Measurements from ENCODE around the gene ACADVL. TPM values are rescaled to one million over a fixed set of nuclear protein-coding genes. Genes with fewer than 3 reads are reported as not detected.

ACADVL gene
- polyA plus RNA-seq, 1 of the 3 experiments (the other 2 are of a cell fraction), result 635 TPM

DNA sequence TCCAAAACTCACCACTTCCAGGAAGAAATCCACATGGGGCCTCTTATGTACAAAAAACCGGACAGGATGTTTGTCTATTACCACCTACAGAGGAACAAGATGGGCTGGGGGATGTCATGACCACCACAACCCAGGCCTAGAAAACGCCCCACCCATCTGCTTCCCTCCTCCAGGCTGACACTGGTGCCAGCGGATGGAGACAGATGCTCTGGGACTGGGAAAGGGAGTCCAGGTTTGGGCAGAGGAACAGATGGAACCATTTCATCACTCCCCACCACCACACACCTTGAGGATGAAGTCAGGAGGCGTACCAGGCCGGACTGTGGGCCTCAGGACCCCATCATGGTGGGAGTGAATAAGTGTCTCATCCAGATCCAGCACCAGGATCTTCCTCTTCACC lies 27.0 kb downstream of the ACADVL start:
- 91% methylated on average over 3 of the region's 5 CpGs for WGBS (ENCODE audit: low lambda C conversion rate)
- ChIA-PET CTCF (interaction anchor here (1.0 to 1.3 kb wide), 2 partner anchors 33 to 49 kb away, joined by 5 read pairs; no protein-coding TSS in a partner anchor), POLR2A (no interaction called here)

DNA sequence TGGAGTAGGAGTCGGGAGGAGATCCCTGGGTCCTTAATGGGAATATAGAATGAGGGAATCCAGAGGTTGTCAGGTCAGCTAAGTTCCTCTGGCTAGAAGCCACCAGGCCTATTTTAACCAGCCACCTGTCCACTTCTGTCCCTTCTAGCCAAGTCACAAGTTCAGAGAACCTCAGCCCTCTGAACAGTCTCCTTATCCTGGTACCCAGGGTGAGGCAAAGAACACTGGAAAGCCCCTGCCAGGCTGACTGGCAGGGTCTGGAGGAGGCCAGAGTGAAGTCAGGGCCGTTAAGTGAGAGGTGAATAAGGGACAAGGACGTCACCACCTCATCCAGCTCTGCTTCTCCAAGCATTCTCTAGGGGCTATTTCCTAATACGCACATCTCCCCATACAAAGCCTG lies 29.1 kb downstream of the ACADVL start:
- CTCF ChIA-PET, result interaction anchor here (0.7 to 1.5 kb wide), 3 partner anchors 47 to 664 kb away, joined by 3 to 6 read pairs (median 3); no protein-coding TSS in a partner anchor
- Histone ChIP-seq H4K20me1 (ENCODE audit: insufficient read depth) (no peaks in the 10 kb centered on the region), H3K27me3 (ENCODE audit: insufficient read depth) (no peaks in the 10 kb centered on the region), H3K36me3 (replicated peaks in 1 of 2; ENCODE audit: control insufficient read depth in 1 of 2, insufficient read depth in 2 of 2, low read length in 1 of 2) (peaks cover 18 to 26% of the 10 kb centered on the region in 2 experiments), H3K9me3 (no peaks in the 10 kb centered on the region), H3K4me2 (peak overlapping the region; percentile 95; the same call in 1 of the 2 replicates), H3F3A (replicated peaks; ENCODE audit: insufficient read depth) (peaks cover 27% of the 10 kb centered on the region), H2AFZ (ENCODE audit: low read depth) (no peak overlapping the region), H3K79me2 (ENCODE audit: insufficient read depth) (peaks cover 64% of the 10 kb centered on the region), H3K9me2 (no peaks in the 10 kb centered on the region), H3K9ac (no peak overlapping the region), H3K4me1 (ENCODE audit: control insufficient read depth in 1 of 2, insufficient read depth in 2 of 2, low read depth in 1 of 2, low read length in 1 of 2) (peaks cover 9 to 23% of the 10 kb centered on the region in 2 experiments; a peak in 3 of 4 replicates), H3K4me3 (ENCODE audit: low read depth in 2 of 2, low read length in 1 of 2) (no peak overlapping the region), H3K27ac (ENCODE audit: low read depth in 2 of 2, low read length in 1 of 2) (no peak overlapping the region; a peak in 1 of 4 replicates)
- DNase-seq, result no peak
- 95% methylated on average over 4 of the region's 4 CpGs for WGBS (ENCODE audit: low lambda C conversion rate)
- TF ChIP-seq FOXJ3 (CRISPR knock-in tag; IDR thresholded peaks at IDR 0.05), result no peak
- TF ChIP-seq TEAD4 (IDR thresholded peaks at IDR 0.05; ENCODE audit: borderline replicate concordance, insufficient read depth), result no peak
- no peak for TF ChIP-seq CHD2 (IDR thresholded peaks at IDR 0.05; ENCODE audit: low read length, partially characterized antibody)
- TF ChIP-seq, protein P1, sequence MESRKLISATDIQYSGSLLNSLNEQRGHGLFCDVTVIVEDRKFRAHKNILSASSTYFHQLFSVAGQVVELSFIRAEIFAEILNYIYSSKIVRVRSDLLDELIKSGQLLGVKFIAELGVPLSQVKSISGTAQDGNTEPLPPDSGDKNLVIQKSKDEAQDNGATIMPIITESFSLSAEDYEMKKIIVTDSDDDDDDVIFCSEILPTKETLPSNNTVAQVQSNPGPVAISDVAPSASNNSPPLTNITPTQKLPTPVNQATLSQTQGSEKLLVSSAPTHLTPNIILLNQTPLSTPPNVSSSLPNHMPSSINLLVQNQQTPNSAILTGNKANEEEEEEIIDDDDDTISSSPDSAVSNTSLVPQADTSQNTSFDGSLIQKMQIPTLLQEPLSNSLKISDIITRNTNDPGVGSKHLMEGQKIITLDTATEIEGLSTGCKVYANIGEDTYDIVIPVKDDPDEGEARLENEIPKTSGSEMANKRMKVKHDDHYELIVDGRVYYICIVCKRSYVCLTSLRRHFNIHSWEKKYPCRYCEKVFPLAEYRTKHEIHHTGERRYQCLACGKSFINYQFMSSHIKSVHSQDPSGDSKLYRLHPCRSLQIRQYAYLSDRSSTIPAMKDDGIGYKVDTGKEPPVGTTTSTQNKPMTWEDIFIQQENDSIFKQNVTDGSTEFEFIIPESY (IDR thresholded peaks at IDR 0.05; ENCODE audit: borderline replicate concordance, low read depth), result no peak
- no peak for TF ChIP-seq JUND (IDR thresholded peaks at IDR 0.05)
- TF ChIP-seq ELF1 (IDR thresholded peaks at IDR 0.05), result no peak
- no peak for TF ChIP-seq GABPA (IDR thresholded peaks at IDR 0.05; ENCODE audit: low read depth)
- TF ChIP-seq NFIC (IDR thresholded peaks at IDR 0.05; ENCODE audit: borderline replicate concordance), result no peak
- no peak for TF ChIP-seq RAD21 (IDR thresholded peaks at IDR 0.05; ENCODE audit: low read length)
- TF ChIP-seq GATA2 (CRISPR knock-in tag; IDR thresholded peaks at IDR 0.05), result no peak
- POLR2A ChIA-PET, result interaction anchor here (0.9 kb wide), 1 partner anchor 9 kb away, joined by 3 read pairs; no protein-coding TSS in a partner anchor

More for the DNA sequence above, 27.0 kb downstream of the ACADVL start:
- no peak overlapping the region for H3K4me3 ChIP-seq (ENCODE audit: low read depth in 2 of 2, low read length in 1 of 2)
- no peak overlapping the region for H3K9ac ChIP-seq
- peaks cover 18 to 31% of the 10 kb centered on the region in 2 experiments for H3K36me3 ChIP-seq (replicated peaks in 1 of 2; ENCODE audit: control insufficient read depth in 1 of 2, insufficient read depth in 2 of 2, low read length in 1 of 2)
- H3K79me2 ChIP-seq (ENCODE audit: insufficient read depth), result peaks cover 61% of the 10 kb centered on the region
- no peaks in the 10 kb centered on the region for H3K27me3 ChIP-seq (ENCODE audit: insufficient read depth)
- H3K4me1 ChIP-seq (ENCODE audit: control insufficient read depth in 1 of 2, insufficient read depth in 2 of 2, low read depth in 1 of 2, low read length in 1 of 2), result peaks cover 6 to 24% of the 10 kb centered on the region in 2 experiments; a peak in 3 of 4 replicates
- H3K4me2 ChIP-seq, result no peak overlapping the region
- H3F3A ChIP-seq (replicated peaks; ENCODE audit: insufficient read depth), result peaks cover 23% of the 10 kb centered on the region
- H3K9me2 ChIP-seq, result no peaks in the 10 kb centered on the region
- DNase-seq, result no peak
- H4K20me1 ChIP-seq (ENCODE audit: insufficient read depth), result no peaks in the 10 kb centered on the region
- TF ChIP-seq GATA2 (CRISPR knock-in tag; IDR thresholded peaks at IDR 0.05) (no peak), MXI1 (IDR thresholded peaks at IDR 0.05; ENCODE audit: low read depth, low read length) (no peak), NRF1 (IDR thresholded peaks at IDR 0.05; ENCODE audit: low read depth, low read length) (no peak), GABPA (IDR thresholded peaks at IDR 0.05; ENCODE audit: low read depth) (no peak), SIN3A (IDR thresholded peaks at IDR 0.05; ENCODE audit: borderline replicate concordance, low read depth, low read length) (no peak), SMC3 (IDR thresholded peaks at IDR 0.05; ENCODE audit: low read depth, low read length) (no peak), CHD2 (IDR thresholded peaks at IDR 0.05; ENCODE audit: low read length, partially characterized antibody) (no peak)
- TF ChIP-seq, protein P2, sequence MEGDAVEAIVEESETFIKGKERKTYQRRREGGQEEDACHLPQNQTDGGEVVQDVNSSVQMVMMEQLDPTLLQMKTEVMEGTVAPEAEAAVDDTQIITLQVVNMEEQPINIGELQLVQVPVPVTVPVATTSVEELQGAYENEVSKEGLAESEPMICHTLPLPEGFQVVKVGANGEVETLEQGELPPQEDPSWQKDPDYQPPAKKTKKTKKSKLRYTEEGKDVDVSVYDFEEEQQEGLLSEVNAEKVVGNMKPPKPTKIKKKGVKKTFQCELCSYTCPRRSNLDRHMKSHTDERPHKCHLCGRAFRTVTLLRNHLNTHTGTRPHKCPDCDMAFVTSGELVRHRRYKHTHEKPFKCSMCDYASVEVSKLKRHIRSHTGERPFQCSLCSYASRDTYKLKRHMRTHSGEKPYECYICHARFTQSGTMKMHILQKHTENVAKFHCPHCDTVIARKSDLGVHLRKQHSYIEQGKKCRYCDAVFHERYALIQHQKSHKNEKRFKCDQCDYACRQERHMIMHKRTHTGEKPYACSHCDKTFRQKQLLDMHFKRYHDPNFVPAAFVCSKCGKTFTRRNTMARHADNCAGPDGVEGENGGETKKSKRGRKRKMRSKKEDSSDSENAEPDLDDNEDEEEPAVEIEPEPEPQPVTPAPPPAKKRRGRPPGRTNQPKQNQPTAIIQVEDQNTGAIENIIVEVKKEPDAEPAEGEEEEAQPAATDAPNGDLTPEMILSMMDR (IDR thresholded peaks at IDR 0.05), result no peak
- H3K9me3 ChIP-seq, result no peaks in the 10 kb centered on the region
- H3K27ac ChIP-seq (ENCODE audit: low read depth in 2 of 2, low read length in 1 of 2), result no peak overlapping the region
- no peak overlapping the region for H2AFZ ChIP-seq (ENCODE audit: low read depth)
